Measurements from ENCODE around the gene KCTD14.
"Not testable (repeated sequence)": the region's sequence is repeated elsewhere in the genome, so short reads cannot be mapped to it uniquely, and the experiment has no call there.

The KCTD14 gene

GRCh38 chr11:78022397-78023396, at the start of gene KCTD14:
Gene KCTD14 (minus strand): TSS chr11:78023276. CDS start chr11:78023249, 27 bp downstream.
- FAIRE-seq, result no peak

DNA sequence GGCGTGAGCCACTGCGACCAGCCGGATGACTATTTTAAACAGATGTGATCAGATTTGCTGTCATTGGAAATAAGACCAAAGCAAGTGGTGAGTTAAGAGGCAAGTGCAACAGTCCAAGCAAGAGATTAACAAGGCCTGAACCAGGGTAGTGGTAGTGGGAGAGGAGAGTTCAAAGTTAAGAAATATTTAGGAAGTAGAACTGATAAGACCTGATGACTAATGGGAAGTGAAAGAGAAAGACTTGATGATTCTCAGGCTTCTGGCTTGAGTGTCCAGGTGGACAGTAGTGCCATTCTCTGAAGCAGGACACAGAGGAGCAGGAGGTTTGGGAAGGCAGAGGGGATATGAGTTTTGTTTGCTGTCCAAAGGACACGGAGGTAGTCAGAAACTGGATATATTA, 49.4 kb upstream of the KCTD14 start:
- FAIRE-seq, result no peak

DNA sequence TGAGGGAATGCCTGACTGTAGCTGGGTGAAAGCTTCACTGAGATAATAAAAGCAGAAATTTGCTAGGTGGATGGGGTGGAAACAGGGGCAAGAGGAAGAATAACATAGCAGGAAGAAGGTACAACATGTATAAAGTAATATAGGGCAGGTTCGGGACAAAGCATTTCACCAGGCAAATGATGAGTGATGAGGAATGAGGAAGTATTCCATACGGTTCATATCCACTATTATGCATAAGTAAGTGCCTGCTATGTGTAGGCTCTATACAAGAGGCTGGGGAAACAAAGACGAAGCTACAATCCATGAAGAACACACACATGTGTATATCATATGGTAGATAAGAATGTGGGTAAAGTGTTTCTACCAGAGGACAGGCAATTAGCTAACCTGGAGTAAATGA, 48.6 kb upstream of the KCTD14 start:
- FAIRE-seq, result no peak

- FAIRE-seq, result no peak
Measured at GRCh38 chr11:78070621-78071020, 47.5 kb upstream of the KCTD14 start.

DNA sequence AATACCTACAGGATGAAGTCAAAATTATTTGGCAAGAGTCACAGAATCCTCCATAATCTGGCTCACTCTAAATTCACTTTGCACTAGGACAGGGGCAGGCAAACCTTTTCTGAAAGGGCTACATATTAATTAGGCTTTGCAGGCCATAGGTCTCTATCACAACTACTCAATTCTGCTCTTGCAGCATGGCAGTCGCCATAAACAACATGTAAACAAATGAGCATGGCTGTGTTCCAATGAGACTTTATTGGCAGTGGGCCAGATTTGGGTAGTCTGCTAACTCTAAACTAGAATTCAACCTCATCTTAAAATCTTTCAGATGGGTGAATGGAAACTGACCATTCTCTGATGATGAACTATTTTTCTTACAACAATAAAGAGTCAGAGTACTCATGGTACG, 46.4 kb upstream of the KCTD14 start:
- FAIRE-seq, result no peak

DNA sequence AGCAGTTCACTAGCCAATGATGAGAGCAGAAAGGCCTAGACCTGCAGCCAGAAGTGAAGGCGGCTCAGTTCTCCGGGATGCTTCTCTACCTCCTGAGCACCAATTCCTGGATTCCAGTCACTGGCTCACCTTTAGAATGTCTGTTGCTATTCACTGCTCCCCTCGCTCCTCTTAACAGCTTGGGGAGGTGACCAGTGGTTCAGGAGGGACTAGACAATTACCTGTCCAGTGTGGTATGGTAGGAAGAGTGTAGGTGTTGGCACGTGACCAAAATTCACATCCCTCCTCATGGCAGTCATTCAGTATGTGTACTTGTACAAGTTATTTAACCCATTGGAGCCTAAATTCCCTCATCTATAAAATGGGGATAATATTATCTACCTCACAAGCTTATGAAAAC, 44.6 kb upstream of the KCTD14 start:
- no peak for FAIRE-seq

DNA sequence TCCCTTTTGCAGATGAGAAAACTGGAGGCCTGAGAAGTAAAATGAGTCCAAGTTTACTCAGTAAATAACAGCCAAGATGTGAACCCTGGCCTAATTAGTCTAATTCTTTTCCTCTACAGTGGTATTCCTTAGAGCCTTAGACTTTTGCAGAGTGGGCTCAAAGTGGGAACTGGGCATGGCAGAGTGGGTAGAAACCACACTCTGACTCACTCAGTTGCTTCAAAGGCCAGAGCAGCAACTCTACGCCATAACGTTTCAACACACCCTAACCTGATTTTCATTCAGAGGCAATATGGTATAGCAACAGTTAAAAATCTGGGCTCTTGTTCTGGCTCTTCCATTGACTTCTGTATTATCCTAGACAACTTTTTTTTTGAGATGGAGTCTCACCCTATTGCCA, 43.4 kb upstream of the KCTD14 start:
- FAIRE-seq, result no peak

GRCh38 chr11:78065203-78065602, 42.1 kb upstream of the KCTD14 start:
- no peak for FAIRE-seq

DNA sequence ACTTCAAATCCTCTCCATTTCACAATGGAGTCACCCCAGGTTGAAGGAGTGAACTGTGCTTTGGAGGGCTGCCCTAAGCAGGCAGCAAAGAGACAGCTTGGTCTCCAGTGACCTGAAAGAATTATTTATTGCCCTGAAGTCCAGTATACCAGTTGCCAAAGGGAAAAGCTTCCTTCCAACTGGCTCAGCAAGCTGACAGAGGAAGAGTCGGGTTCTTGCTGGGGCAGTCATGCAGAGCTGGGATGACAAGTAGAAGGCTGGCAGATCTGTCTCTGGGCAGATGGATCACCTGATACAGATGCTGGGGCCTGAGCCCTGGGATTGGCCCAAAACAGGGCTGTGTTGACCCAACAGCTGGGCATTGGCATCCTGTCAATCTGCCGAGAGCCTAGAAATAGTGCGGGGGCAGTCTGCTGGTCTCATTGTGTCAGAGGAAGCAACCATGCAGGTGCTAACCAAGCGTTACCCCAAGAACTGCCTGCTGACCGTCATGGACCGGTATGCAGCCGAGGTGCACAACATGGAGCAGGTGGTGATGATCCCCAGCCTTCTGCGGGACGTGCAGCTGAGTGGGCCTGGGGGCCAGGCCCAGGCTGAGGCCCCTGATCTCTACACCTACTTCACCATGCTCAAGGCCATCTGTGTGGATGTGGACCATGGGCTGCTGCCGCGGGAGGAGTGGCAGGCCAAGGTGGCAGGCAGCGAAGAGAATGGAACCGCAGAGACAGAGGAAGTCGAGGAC, 40.5 kb upstream of the KCTD14 start, which contains the start of gene THRSP:
Gene THRSP (plus strand): TSS at position 422 of the 742 bp plus-strand sequence. CDS start 21 bp downstream, at position 443.
- FAIRE-seq, result no peak

DNA sequence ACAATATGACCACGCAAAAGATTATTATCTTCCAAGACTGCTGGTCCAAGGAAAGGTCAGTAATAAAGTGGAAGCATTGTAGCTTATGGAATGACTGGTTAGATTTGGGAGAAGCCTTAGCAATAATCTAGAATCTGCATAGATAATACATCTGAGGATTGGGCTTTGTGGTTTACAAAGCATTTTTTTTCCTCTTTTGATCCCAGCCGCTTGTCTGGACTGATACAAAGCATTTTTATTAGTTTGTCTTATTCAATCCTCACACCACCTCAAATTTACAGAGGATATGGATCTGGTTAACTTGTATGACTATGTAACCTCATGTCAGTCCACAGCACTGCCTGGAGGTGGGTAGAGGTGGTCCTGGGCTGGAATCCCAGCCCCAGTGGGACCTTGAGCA, 39.6 kb upstream of the KCTD14 start:
- no peak for FAIRE-seq

GRCh38 chr11:78061921-78062311, 38.8 kb upstream of the KCTD14 start:
- no peak for FAIRE-seq

DNA sequence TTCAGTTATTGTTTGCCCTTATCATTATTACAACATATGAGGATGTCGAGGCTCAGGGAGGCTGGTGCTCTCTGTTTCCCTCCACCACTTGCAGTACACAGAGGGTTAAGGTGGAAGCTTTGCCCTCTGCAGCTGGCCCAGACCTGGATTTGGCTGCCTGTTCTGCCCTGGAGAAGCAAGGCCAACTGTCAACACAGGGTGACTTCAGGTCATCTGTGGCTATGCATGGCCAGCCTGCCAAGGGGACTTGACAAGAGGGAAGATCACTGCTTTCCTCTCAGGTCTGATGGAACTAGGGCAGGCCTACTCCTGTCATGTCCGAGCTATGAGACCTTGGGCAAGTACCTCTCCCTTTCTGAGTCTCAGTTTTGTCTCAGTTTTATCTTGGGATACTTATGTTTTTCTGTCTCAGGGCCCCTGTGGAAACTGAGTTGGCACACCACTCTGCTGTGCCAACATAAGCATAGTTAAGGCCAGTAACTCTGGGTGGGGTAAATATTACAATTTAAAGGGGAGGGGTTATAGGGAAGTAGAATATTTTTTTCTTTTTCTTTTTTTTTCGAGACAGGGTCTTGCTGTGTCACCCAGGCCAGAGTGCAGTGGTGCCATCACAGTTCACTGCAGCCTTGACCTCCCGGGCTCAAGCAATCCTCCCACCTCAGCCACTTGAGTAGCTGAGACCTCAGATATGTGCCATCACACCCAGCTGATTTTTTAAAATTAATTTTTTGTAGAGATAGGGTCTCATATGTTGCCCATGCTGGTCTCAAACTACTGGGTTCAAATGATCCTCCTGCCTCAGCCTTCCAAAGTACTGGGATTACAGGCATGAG, 38.2 kb upstream of the KCTD14 start:
- no peak for FAIRE-seq

DNA sequence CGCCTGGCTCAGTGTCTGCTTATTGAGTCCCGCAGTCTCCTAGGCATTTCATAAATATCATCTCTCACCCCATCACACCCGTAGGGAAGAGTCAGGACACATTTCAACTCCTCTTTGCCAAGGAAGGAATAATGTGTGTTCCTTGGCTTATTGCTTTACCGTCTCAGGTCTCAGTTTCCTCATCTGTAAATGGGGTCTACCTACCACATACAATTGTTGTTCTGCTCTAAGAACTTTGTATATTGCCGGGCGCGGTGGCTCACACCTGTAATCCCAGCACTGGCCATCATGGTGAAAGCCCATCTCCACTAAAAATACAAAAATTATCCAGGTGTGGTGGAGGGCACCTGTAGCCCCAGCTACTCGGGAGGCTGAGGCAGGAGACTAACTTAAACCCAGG, 37.5 kb upstream of the KCTD14 start:
- no peak for FAIRE-seq

- FAIRE-seq, result not testable (repeated sequence)
Measured at GRCh38 chr11:78059749-78060328, 36.8 kb upstream of the KCTD14 start.

DNA sequence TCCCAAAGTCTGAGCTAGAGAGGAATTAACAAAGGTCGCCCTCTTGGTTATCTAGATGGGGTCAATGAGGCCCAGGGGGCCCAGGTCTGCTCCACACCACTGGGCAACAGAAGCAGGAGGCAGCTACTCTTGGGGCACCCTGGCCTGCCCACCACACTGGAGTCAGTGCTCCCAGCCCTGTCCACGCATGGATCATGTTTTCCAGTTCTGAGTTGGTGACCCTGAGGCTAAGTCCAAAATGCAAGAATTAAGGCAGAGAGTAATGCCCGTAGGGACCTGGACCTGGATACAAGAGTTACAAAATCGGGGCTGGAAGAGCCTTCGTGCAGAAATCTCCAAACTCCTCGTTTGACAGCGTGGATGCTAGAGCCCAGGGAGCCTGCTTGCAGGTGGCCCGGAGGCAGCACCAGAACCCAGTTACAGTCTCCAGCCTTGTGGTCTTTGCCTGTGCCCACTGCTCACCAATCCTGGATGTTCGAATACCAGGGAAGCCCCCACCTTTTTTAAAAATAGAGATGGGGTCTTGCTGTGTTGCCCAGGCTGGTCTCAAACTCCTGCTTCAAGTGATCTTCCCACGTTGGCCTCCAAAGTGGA, 34.5 kb upstream of the KCTD14 start:
- FAIRE-seq, result no peak

DNA sequence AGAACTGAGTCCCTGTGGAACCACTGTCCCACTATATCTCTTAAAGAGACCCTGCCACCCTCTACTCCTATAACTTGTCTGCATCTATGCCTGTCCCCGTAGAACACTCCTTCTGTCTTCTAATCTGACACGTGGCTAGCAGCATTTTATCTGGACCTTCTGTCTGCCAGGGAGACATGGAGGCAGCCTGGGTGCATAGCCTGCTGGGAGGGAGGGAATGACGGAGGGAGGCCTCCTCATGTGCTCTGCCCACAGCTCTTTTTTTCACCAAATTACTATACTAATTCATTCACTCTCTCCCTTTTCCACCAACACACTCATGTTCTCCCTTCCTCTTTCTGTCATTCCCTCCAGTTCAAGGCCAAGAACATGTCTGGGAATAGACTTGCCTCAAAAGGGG, 33.0 kb upstream of the KCTD14 start:
- no peak for FAIRE-seq

DNA sequence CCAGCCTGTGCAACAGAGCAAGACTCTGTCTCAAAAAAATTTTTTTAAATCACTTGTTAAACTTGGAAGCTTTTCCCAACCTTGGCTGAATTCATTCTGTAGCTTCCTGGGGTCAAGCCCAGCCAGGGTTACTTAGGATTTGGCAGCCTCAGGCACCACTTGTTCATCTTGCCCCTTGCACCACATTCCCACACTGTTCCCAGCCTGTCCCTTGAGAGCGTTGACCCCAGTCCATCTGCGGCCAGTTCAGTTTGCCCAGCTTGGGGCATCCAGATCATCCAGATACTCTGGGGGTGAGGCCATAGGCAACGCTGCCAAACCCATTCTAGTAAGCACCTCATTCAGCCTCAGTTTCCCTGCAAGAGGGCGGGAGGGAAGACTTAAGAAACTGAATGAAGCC, 31.9 kb upstream of the KCTD14 start:
- no peak for FAIRE-seq

DNA sequence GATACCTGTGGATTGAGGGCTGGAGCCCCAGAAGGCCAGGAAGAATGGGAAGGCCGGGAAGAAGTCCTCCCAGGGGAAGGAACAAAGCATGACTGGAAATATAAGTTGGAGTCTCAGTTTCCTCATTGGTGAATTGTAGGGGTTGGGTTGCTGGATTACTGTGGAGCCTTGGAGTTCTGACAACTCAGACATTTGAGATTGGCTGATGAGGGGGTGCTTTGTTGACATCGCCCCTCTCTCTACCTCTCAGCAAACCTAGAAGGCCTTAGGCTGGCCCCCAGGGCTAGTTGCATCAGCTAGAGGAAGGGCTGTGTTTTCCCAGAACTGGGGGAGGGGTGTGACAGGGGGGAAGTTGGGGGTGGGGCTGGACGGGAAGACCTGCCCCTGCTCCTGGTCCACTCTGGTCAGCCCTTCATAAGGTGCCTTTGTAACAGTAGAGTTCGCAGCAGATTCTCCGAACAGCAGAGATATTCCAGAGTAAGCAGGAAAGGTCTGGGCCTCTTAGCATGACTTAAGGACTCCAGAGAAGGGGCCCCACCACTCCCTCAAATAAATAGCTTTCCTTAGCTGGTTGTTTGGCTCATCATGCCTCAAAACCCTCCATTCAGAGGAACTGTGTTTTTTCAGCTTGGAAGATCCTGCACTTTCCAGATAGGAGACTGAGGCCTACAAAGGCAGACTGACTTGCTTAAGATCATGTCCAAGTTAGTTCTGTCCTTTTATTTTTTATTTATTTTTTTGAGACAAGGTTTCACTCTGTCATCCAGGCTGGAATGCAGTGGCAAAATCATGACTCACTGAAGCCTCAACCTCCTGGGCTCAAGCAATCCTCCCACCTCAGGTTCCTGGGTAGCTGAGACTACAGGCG, 28.1 kb upstream of the KCTD14 start:
- FAIRE-seq, result no peak

DNA sequence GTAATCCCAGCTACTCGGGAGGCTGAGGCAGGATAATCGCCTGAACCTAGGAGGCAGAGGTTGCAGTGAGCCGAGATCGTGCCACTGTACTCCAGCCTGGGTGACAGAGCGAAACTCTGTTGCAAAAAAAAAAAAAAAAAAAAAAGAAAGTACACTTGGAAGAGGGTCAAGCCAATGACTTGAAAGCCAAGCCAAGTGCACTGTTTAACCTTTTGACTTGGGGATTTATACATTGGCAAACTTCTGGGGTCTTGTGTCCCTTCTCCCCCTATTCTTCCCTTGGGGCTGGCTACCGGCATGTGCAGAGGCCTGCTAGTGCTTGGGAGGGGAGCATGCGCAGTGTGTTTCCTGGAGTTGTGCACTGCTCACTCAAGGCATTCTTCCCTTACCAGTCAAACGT, 26.3 kb upstream of the KCTD14 start:
- no peak for FAIRE-seq

- FAIRE-seq, result no peak
Measured at GRCh38 chr11:78048561-78048960, 25.5 kb upstream of the KCTD14 start.

GRCh38 chr11:78046486-78046854, 23.4 kb upstream of the KCTD14 start:
- FAIRE-seq, result no peak

Measured in TTC549 (cell line).